Coronary artery (tissue), 2 donors: ENCODE data around the gene SNF8.

Experiments
- DNase-seq: peaks from one replicate; pipeline ENCODE4 v3.0.0-alpha.2; 2017; ENCODE audit warnings: low spot score
- H3K27ac ChIP-seq, 2 donors: fragments of 200-600 bp; sonication (generic); one replicate each; pipeline ENCODE4 v1.5.1; 2016 to 2019
- H3K4me3 ChIP-seq: fragments of 200-600 bp; sonication (generic); 2 replicates; pipeline ENCODE4 v1.5.1; 2016; ENCODE audit warnings: mild to moderate bottlenecking, moderate library complexity
- CTCF ChIP-seq: fragments of 200-600 bp; sonication (generic); IDR thresholded peaks from one replicate; pipeline ENCODE4 v1.5.1; 2019; ENCODE audit warnings: antibody characterized with exemption

Gene SNF8

GRCh38 chr17:48985436-48986245, 41.0 kb upstream of the SNF8 start:
- no peak for TF ChIP-seq CTCF
- peak; percentile 2 for DNase-seq
- Histone ChIP-seq H3K4me3 (no peak overlapping the region), H3K27ac (no peak overlapping the region)

GRCh38 chr17:48981927-48982539, 37.4 kb upstream of the SNF8 start:
- H3K4me3 ChIP-seq = no peak overlapping the region
- TF ChIP-seq CTCF = no peak
- peak; percentile 36 for DNase-seq
- no peak overlapping the region for H3K27ac ChIP-seq

GRCh38 chr17:48973806-48974205, 29.2 kb upstream of the SNF8 start:
- no peak for DNase-seq
- no peak overlapping the region for H3K4me3 ChIP-seq
- H3K27ac ChIP-seq = no peak overlapping the region
- TF ChIP-seq CTCF = no peak

GRCh38 chr17:48972749-48973097, 28.1 kb upstream of the SNF8 start:
- no peak overlapping the region for H3K27ac ChIP-seq
- TF ChIP-seq CTCF = no peak
- no peak overlapping the region for H3K4me3 ChIP-seq
- DNase-seq = no peak

- no peak for DNase-seq
- Histone ChIP-seq H3K27ac (no peak overlapping the region), H3K4me3 (no peak overlapping the region)
- no peak for TF ChIP-seq CTCF
Measured at GRCh38 chr17:48970865-48971687, 26.4 kb upstream of the SNF8 start.

GRCh38 chr17:48970224-48970623, 25.6 kb upstream of the SNF8 start:
- DNase-seq = no peak
- H3K27ac ChIP-seq = no peak overlapping the region
- no peak for TF ChIP-seq CTCF
- H3K4me3 ChIP-seq = no peak overlapping the region
